NCI-H510A treated with DMSO at 0.1 percent for 48 hours (cell line): Measurements from ENCODE around the gene MGAT2.

Source experiments
- DNase-seq: peaks from one replicate; lab custom pipeline; 2025; lab: John Stamatoyannopoulos, UW

The MGAT2 gene

DNA sequence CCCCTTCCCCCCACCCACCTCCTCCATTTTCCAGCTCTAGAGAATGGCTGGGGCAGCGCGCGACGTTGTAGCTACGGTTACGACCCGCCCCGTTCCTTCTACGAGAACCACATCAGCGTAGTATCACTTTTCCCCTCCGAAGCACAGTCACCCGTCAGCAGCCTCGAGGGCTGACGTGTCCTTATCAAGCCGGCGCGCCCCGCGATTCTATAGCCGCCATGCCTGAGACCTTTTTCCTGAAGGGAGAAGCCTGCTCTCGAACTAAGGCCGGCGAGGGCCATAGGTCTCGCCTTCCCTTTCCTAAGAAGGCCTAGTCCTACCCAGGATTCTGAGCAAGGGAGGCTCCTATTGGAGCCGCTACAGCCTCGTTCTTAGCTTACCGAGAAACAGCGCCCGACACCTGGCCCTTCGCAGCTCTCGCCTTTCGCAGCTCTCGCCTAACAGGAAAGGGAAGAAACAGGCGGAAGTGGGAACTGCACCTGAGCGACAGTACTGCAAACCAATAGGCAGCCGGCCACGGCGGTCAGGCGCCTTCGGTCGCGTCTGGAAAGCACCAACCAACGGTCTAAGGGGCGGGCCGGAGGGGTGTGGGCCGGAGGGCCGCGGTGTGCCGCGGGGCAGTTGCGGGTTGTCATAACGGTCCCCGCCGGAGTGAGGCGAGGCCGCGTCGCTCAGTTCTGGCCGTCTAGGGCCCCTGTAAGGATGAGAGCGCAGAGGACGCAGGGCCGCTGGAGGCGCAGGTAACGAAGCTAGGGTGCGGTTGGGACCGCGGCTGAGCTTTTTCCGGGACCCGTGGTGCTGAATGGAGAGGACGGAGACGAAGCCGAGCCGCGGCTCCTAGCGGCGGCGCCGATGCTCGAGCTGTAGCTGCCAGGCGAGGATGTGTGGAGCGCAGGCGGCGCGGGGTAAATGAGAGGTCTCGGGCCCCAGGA, at the start of gene MGAT2, which contains the start of gene RPL36AL:
TSS of gene MGAT2 (plus strand) at position 618 of the 932 bp plus-strand sequence. CDS start 470 bp downstream, outside the sequence.
TSS of gene RPL36AL (minus strand) at position 445 of the 932 bp plus-strand sequence. CDS start 1,522 bp downstream, outside the sequence.
- peak; percentile 92 for DNase-seq

DNA sequence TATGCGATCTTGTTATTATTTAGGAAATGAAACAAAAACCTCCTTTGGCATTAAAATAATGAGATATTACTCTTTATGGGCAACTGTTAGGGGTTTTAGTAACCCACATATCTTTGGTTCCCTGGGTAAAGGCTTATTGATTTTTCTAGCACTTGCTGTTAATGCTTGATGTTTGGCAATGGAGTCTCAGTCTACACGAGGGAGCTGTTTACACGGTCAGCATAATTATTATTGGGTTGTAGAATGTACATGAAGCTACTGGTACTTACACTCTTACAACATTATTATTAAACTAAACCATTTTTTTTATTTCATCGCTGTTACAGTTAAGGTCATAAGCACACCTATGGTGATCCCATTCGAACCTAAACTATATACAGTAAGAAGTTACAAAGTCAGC, 46.6 kb upstream of the MGAT2 start:
- no peak for DNase-seq

DNA sequence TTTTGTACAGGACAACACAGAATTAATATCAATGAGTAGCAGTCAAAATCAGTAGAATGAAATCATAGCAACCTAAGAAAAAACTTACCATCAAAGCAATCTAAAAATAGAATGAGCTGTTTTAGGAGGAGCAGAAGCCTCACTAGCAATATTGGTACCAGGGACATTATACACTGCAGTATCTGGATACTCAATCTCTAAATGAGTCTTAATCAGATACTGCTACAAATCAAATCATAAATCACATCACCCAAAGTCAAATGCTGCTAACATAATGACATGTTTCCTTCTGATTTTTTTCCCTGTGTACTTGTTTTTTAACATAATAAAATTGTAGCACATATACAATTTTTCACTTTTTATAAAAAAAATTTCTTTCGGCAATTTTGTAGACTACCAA, 42.5 kb upstream of the MGAT2 start:
- no peak for DNase-seq

GRCh38 chr14:49579841-49580240, 40.8 kb upstream of the MGAT2 start:
- no peak for DNase-seq

- no peak for DNase-seq
These were observed 39.1 kb upstream of the MGAT2 start for GRCh38 chr14:49581209-49582112.

DNA sequence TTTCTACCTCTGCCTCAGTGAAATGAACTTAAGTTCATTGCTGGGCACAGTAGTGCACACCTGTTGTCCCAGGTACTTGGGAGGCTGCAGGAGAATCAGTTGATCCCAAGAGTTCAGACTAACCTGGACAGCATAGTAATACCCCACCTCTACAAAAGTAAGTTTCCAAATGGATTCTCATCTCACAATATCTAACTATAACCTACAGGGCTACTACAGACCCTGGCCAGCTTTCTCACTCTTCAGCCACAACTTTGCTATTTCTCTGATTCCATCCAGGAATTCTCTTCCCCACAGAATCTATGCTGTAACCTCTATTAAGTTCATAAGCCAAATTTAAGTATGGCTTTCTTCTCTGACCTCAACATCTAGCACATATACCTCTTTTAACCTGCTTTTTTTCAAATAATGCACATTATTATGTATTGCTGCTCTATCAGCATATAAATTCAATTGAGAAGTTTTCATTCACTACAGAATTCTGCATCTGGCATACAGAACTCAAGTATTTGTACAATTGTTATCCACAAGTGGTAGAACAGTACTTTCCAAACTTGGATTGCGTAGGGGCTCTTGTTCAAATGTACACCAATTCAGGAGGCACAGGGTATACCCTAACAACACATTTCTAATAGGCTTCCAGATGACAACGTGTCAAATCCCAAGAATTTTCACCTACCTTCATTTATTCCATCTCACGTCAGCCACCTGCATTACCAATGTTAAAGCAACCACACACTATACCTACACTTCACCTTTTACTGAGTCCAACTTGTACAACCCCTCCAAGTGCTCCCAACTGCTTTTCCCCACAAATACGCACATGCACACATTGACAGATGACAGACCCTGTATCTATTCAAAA, 38.3 kb upstream of the MGAT2 start:
- DNase-seq, result no peak

DNA sequence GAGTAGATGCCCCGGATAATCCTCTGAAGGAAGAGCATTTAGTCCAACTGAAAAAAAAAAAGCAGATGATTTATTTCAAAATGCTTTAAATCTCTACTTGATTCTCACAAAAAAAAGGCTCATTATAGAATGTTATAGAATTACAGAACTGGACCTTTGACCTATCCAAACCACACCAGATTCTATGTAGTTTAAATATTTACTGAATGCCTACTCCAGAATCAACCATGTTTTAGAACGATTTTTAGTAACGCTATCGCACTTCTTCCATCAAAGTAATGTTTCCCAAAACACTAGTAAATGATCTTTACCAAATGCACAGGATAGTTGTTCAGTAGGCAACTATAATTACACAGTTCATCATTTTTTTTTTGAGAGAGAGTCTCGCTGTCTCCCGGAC, 37.0 kb upstream of the MGAT2 start:
- DNase-seq, result no peak

DNA sequence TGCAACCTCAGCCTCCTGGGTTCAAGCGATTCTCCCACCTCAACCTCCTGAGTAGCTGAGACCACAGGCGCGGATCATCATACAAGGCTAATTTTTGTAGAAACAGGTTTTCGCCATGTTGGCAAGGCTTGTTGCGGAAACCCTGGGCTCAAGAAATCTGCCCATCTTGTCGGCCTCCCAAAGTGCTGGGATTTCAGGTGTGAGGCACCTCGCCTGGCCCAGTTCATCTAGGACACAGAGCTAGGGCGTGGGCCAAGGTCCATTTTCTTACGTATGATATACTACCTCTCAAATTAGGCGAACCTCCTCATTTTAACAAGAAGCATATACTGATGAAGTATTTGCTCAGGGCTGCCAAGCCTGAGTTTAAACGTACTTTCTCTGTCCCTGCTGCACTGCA, 36.5 kb upstream of the MGAT2 start:
- no peak for DNase-seq

DNA sequence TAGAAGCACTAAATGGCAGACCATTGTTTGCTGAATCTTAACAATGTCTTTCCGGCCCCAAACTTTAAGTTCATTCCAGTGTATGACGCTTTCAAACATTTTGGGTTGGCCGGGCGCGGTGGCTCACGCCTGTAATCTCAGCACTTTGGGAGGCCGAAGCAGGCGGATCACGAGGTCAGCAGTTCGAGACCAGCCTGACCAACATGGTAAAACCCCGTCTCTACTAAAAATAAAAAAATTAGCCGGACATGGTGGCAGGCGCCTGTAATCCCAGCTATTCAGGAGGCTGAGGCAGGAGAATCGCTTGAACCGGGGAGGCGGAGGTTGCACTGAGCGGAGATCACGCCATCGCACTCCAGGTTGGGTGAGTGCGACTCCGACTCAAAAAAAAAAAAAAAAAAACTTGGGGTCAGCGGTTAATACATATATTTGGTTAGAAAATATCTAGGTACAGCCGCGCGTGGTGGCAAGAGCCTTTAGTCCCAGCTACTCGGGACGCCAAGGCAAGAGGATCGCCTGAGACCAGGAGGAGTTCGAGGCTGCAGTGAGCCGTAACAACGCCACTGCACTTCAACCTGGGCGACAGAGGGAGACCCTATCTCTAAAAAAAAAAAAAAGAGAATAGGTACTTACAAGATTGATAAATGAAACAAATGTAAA, 35.5 kb upstream of the MGAT2 start:
- peak; percentile 34 for DNase-seq

DNA sequence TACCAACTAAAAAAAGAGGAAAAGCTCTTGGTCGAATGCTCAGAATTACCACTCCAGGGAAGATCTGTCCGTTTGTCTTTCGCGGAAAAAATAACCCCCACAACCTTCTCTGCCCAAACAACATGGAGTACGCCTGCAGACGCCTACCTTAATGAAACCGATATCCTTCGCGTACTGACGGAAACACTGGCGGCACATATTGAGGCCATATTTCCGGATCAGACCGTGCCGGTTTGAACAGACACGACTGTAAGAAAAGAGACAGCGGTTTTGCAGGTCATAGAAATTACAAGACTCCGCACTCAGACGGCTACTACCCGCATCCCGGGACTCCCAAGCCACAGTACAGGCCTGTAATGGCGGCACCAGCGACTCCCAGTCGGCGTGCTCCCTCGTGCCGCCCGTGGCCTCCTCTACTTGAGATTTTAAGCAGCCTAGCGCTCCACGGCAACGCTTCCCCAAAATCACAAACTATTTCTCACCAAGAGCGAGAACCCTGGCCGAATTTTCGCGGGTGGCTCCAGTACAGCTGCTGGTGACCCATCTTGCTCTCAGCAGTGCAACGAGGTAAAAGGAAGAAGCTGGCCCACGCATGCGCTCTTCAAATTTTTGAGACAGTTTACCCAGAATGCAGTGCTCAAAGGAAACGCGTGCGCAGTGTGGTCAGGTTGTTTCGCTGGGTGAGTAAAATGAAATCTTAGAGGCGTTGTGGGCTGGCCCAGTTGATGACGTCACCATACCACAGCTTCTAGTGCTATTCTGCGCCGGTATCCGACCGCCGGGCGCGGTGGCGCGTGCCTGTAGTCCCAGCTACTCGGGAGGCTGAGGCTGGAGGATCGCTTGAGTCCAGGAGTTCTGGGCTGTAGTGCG, 34.6 kb upstream of the MGAT2 start, which contains the start of gene RPS29:
TSS of gene RPS29 (minus strand) at position 578 of the 870 bp plus-strand sequence. CDS start at position 544, 34 bp downstream.
- DNase-seq, result peak; percentile 99

DNA sequence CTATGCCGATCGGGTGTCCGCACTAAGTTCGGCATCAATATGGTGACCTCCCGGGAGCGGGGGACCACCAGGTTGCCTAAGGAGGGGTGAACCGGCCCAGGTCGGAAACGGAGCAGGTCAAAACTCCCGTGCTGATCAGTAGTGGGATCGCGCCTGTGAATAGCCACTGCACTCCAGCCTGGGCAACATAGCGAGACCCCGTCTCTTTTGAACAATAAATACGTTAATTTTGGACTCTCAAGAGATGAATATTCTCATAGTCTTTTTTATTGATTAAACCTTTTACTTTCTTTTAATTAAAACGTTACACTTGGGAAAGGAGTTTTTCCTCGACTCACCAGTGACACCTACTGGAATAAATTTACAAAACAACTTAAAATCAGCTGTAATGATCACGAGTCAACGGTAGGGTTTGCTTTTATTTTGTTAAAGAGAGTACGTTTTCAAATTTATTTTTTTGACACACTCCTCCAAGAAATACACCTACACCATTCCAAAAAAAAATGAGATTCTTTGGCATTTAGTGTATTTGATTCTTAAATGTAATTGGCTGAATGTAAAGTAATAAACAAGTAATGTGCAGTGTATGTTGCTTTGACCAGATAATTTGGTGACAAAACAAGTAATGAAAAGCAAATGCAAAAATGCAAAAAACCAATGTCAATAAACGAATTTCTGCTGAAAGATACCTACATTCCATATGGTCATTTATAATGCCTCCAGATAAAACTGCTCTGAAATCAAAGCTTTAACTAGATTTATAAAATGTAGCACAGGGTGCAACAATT, 33.7 kb upstream of the MGAT2 start:
- peak; percentile 76 for DNase-seq

DNA sequence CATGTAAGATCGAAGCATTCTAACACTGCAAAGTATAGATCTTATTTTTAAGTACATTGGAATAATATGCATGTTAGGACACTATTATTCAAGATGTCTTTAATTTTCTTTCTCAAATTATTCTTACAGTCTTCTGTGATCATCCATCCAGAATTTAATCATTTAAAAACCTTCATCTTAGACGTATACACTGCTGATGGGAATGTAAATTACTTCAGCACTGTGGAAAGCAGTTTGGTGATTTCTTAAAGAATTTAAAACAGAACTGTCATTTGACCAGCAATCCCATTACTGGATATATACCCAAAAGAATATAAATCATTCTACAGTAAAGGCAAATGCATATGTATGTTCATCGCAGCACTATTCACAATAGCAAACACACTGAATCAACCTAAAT, 31.2 kb upstream of the MGAT2 start:
- no peak for DNase-seq

- DNase-seq, result no peak
These were observed 27.6 kb upstream of the MGAT2 start for GRCh38 chr14:49593016-49593415.

GRCh38 chr14:49594347-49595091, 26.1 kb upstream of the MGAT2 start:
- DNase-seq, result no peak

- no peak for DNase-seq
These were observed 22.5 kb upstream of the MGAT2 start for GRCh38 chr14:49598189-49598484.

DNA sequence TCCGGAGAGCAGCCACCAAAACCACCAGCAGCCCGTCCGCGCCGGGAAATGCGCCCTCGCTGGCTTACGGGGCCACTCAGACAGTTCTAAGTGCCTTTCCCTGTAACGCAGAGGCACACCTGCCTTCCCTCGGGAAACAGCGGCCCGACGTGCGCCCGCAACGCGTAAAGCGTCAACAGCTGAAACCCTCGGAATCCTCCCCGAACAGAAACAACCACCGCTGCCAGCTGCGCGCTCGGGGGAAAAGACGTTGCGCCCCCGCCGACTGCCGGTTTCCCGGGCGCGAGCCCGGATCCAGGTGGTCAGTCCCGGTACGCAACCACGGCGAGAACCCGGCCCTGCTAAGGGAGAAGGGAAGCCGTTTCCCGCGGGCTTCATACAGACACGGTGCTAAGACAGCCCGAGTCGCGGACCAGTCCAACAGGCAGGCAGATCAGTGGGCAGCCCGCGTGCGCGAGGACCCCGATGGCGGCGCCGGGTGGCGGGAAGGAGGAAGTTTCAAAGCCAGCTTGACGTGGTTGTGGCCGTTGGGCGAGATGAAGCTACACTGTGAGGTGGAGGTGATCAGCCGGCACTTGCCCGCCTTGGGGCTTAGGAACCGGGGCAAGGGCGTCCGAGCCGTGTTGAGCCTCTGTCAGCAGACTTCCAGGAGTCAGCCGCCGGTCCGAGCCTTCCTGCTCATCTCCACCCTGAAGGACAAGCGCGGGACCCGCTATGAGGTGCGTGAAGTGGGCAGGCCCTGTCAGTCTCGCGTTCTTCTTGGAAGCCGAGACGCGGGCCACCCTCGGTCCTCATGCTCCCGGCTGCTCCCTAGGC, 21.9 kb upstream of the MGAT2 start, which contains the start of gene LRR1:
TSS of gene LRR1 (plus strand) at position 456 of the 816 bp plus-strand sequence. CDS start at position 537, 81 bp downstream.
- DNase-seq, result peak; percentile 88

- DNase-seq, result no peak
These were observed 13.0 kb upstream of the MGAT2 start for GRCh38 chr14:49607583-49607982.

- DNase-seq, result no peak
These were observed 8.3 kb upstream of the MGAT2 start for GRCh38 chr14:49612251-49612650.
